OCI-LY1 (cell line): ENCODE data around the gene NOC3L.

Experiments used
- H2AFZ ChIP-seq: fragments of 200-600 bp; sonication (generic), shearing (Covaris generic); 2 replicates; pipeline ENCODE4 v1.6.0; 2014; ENCODE audit warnings: antibody characterized with exemption, mild to moderate bottlenecking, low read length
- H3F3A ChIP-seq: fragments of 200-600 bp; sonication (generic), shearing (Covaris generic); 2 replicates; pipeline ENCODE4 v1.6.0; 2014; ENCODE audit warnings: mild to moderate bottlenecking, antibody characterized with exemption, low read length, moderate library complexity; ENCODE audit not compliant: insufficient read depth
- H3K27ac ChIP-seq: fragments of 200-600 bp; sonication (generic); 2 replicates; pipeline ENCODE4 v1.5.1; 2014; ENCODE audit warnings: low read length, mixed run types, mild to moderate bottlenecking, low read depth; ENCODE audit not compliant: poor library complexity, severe bottlenecking
- H3K27me3 ChIP-seq: fragments of 200-600 bp; sonication (generic); 2 replicates; pipeline ENCODE4 v1.6.0; 2014; ENCODE audit warnings: antibody characterized with exemption, mild to moderate bottlenecking, low read length, moderate library complexity; ENCODE audit not compliant: insufficient read depth
- H3K36me3 ChIP-seq: fragments of 200-600 bp; sonication (generic); 2 replicates; pipeline ENCODE4 v1.6.1; 2014; ENCODE audit warnings: mild to moderate bottlenecking, antibody characterized with exemption, low read length, moderate library complexity, mixed read lengths; ENCODE audit not compliant: insufficient read depth
- H3K4me1 ChIP-seq: fragments of 200-600 bp; sonication (generic); 2 replicates; pipeline ENCODE4 v1.5.1; 2014; ENCODE audit warnings: mild to moderate bottlenecking, low read length, moderate library complexity; ENCODE audit not compliant: insufficient read depth, severe bottlenecking
- H3K4me2 ChIP-seq: fragments of 200-600 bp; sonication (generic), shearing (Covaris generic); 2 replicates; pipeline ENCODE4 v1.6.1; 2014; ENCODE audit warnings: low read length
- H3K4me3 ChIP-seq: fragments of 200-600 bp; sonication (generic); 2 replicates; pipeline ENCODE4 v1.5.1; 2014; ENCODE audit warnings: low read length, low read depth, mild to moderate bottlenecking, mixed read lengths; ENCODE audit not compliant: poor library complexity, severe bottlenecking
- H3K79me2 ChIP-seq: fragments of 200-600 bp; shearing (Covaris generic); 2 replicates; pipeline ENCODE4 v1.6.1; 2016; ENCODE audit warnings: mixed run types, low read length, mixed read lengths; ENCODE audit not compliant: insufficient read depth
- H3K9ac ChIP-seq: fragments of 200-600 bp; sonication (generic), shearing (Covaris generic); 2 replicates; pipeline ENCODE4 v1.6.1; 2014; ENCODE audit warnings: mild to moderate bottlenecking, low read length, mixed read lengths
- H3K9me2 ChIP-seq: fragments of 200-600 bp; sonication (generic), shearing (Covaris generic); 2 replicates; pipeline ENCODE4 v1.6.1; 2014; ENCODE audit warnings: low read depth, mild to moderate bottlenecking, low read length, mixed read lengths
- H3K9me3 ChIP-seq: fragments of 200-600 bp; shearing (Covaris generic); 2 replicates; pipeline ENCODE4 v1.6.1; 2014; ENCODE audit warnings: low read length, mixed read lengths
- H4K20me1 ChIP-seq: fragments of 200-600 bp; sonication (generic), shearing (Covaris generic); 2 replicates; pipeline ENCODE4 v1.6.0; 2016; ENCODE audit warnings: mild to moderate bottlenecking, low read length; ENCODE audit not compliant: insufficient read depth
- EZH2 ChIP-seq: fragments of 200-600 bp; sonication (generic), shearing (Covaris generic); IDR thresholded peaks from 2 replicates; pipeline ENCODE4 v1.8.0; 2017; ENCODE audit warnings: borderline replicate concordance, mixed run types, mild to moderate bottlenecking, antibody characterized with exemption, low read length, moderate library complexity, mixed read lengths
- TF ChIP-seq, protein P1 (sequence below): fragments of 200-600 bp; sonication (generic), shearing (Covaris generic); IDR thresholded peaks from 2 replicates; pipeline ENCODE4 v1.5.1; 2017; ENCODE audit warnings: mild to moderate bottlenecking, antibody characterized with exemption, low read length, moderate library complexity, mixed read lengths

NOC3L gene

DNA sequence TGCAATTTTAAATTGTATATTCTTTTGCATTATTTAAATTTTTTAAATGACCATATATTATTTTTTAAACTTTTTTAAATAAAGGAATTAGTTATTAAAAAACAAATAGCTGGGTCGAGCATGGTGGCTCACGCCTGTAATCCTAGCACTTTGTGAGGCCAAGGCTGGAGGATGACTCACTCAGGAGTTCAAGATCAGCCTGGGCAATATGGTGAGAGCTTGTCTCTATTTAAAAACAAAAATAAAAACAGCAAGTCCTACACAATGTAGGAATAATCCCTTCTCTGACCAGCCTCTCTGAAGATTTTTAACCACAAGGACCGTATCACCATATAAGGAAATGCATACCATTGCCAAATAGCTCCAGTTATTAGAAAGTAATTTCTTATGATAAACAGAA, 19.6 kb downstream of the NOC3L start:
- Histone ChIP-seq H3K4me1 (peaks cover 6% of the 10 kb centered on the region), H3K4me3 (no peak overlapping the region), H3K27me3 (no peaks in the 10 kb centered on the region), H2AFZ (no peak overlapping the region), H3K9me3 (no peaks in the 10 kb centered on the region), H3K79me2 (no peaks in the 10 kb centered on the region), H3K27ac (no peak overlapping the region), H3K9ac (no peak overlapping the region), H3K4me2 (no peak overlapping the region), H3K36me3 (peaks cover 49% of the 10 kb centered on the region), H3F3A (no peaks in the 10 kb centered on the region), H3K9me2 (no peaks in the 10 kb centered on the region), H4K20me1 (no peaks in the 10 kb centered on the region)
- TF ChIP-seq EZH2 = no peak
- TF ChIP-seq, protein P1, sequence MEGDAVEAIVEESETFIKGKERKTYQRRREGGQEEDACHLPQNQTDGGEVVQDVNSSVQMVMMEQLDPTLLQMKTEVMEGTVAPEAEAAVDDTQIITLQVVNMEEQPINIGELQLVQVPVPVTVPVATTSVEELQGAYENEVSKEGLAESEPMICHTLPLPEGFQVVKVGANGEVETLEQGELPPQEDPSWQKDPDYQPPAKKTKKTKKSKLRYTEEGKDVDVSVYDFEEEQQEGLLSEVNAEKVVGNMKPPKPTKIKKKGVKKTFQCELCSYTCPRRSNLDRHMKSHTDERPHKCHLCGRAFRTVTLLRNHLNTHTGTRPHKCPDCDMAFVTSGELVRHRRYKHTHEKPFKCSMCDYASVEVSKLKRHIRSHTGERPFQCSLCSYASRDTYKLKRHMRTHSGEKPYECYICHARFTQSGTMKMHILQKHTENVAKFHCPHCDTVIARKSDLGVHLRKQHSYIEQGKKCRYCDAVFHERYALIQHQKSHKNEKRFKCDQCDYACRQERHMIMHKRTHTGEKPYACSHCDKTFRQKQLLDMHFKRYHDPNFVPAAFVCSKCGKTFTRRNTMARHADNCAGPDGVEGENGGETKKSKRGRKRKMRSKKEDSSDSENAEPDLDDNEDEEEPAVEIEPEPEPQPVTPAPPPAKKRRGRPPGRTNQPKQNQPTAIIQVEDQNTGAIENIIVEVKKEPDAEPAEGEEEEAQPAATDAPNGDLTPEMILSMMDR = no peak

DNA sequence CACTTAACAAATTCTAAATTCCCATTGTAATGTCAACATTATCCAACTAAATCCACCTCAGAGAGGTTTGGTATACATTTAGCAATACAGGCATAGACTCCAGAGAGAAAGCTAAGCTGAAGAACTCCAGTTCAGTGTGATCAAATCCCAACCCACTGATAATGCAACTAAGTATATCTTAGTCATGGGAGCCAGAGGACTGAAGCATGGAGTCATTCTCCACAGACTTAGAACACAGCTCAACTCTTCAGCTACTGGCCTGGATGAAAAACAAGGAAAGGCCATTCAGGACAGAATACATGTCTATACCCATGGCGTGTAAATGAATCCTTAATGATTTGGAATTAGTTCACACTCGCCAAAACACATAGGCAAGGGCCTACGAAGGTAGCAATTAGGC, 27.9 kb downstream of the NOC3L start:
- Histone ChIP-seq H4K20me1 (no peaks in the 10 kb centered on the region), H3K9ac (no peak overlapping the region), H3K4me1 (no peaks in the 10 kb centered on the region), H3K36me3 (peaks cover 71% of the 10 kb centered on the region), H3F3A (no peaks in the 10 kb centered on the region), H3K27me3 (no peaks in the 10 kb centered on the region), H3K9me3 (no peaks in the 10 kb centered on the region), H3K4me3 (no peak overlapping the region), H3K27ac (no peak overlapping the region), H3K79me2 (no peaks in the 10 kb centered on the region), H2AFZ (no peak overlapping the region), H3K9me2 (no peaks in the 10 kb centered on the region), H3K4me2 (no peak overlapping the region)
- TF ChIP-seq EZH2 = no peak
- TF ChIP-seq, protein P1 = no peak

DNA sequence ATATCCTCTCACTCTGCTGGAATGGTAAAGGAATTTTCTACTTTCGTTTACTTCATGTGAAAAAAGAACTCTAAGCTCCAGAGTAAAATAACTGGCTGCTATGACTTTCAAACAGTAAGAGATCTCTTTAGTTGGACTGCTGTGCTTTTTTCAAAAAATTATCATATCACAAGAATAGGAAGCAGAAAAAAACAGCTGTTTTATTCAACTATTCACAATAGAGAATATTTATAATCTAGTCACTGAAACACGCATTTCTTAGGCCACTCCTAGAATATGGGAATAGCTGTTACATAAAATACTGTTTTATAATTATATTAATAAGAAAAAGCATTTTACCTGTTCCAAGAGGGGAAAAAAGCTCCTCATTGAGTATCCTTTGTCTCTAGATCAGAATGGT, 29.7 kb downstream of the NOC3L start:
- no peaks in the 10 kb centered on the region for H3K27me3 ChIP-seq
- no peak overlapping the region for H3K27ac ChIP-seq
- H3K9me2 ChIP-seq = no peaks in the 10 kb centered on the region
- TF ChIP-seq EZH2 = no peak
- TF ChIP-seq, protein P1 = no peak
- no peaks in the 10 kb centered on the region for H4K20me1 ChIP-seq
- H3K4me1 ChIP-seq = no peaks in the 10 kb centered on the region
- H3K36me3 ChIP-seq = peaks cover 55% of the 10 kb centered on the region
- H3K9ac ChIP-seq = no peak overlapping the region
- H3K79me2 ChIP-seq = no peaks in the 10 kb centered on the region
- H3K9me3 ChIP-seq = no peaks in the 10 kb centered on the region
- H2AFZ ChIP-seq = no peak overlapping the region
- no peak overlapping the region for H3K4me2 ChIP-seq
- no peak overlapping the region for H3K4me3 ChIP-seq
- no peaks in the 10 kb centered on the region for H3F3A ChIP-seq
